GM21529 (cell line): ENCODE measurements around the gene DCDC1.

ENCODE experiments used
- ATAC-seq: cut with Tn5 transposase; IDR thresholded peaks from one replicate; pipeline ENCODE4 v1.9.1; 2021; ENCODE audit not compliant: unreplicated experiment

Gene DCDC1, protein sequence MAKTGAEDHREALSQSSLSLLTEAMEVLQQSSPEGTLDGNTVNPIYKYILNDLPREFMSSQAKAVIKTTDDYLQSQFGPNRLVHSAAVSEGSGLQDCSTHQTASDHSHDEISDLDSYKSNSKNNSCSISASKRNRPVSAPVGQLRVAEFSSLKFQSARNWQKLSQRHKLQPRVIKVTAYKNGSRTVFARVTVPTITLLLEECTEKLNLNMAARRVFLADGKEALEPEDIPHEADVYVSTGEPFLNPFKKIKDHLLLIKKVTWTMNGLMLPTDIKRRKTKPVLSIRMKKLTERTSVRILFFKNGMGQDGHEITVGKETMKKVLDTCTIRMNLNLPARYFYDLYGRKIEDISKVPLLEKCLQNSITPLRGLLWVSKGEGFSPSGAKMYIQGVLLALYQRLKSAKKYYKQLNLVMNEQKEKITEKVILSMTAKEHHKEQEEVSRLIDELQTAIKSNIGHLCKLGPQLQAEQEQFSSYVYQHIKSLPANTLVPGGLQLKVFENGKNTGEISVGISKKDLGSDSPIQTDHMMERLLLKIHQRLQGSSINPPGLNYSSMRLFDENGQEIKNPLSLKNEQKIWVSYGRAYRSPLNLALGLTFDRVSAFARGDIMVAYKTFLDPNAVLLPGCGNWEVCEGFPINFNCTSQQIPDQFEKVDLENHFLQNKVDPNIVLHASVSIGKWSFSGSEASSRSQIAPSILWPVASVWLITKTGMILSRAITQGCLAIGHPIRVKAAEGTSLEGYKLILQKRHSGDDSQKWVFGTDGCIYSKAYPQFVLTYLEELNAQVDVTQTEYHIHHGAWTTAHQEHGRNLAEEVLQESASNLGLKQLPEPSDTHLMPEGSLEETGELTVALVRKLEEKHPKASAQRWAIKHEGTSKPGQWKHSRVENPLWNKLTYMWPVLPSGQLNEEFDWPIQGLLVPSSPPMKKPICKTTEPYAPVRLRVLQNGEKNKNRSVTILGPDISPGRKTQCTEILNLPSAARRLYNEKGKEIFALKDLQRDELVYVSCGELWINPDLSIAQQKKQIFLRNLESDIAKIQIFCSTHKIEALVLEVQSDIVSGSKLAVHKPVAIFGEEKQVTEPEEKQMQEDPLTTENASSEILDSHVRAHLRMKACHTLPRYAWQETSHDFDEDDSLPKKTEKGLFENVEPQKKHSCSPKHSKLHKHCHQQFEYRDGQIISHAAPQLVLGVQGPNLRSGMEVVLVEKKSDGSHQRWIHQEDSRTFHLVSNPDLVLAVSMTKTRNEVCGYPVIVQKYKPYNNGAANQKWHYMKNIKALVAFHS (N-terminal part only)

DNA sequence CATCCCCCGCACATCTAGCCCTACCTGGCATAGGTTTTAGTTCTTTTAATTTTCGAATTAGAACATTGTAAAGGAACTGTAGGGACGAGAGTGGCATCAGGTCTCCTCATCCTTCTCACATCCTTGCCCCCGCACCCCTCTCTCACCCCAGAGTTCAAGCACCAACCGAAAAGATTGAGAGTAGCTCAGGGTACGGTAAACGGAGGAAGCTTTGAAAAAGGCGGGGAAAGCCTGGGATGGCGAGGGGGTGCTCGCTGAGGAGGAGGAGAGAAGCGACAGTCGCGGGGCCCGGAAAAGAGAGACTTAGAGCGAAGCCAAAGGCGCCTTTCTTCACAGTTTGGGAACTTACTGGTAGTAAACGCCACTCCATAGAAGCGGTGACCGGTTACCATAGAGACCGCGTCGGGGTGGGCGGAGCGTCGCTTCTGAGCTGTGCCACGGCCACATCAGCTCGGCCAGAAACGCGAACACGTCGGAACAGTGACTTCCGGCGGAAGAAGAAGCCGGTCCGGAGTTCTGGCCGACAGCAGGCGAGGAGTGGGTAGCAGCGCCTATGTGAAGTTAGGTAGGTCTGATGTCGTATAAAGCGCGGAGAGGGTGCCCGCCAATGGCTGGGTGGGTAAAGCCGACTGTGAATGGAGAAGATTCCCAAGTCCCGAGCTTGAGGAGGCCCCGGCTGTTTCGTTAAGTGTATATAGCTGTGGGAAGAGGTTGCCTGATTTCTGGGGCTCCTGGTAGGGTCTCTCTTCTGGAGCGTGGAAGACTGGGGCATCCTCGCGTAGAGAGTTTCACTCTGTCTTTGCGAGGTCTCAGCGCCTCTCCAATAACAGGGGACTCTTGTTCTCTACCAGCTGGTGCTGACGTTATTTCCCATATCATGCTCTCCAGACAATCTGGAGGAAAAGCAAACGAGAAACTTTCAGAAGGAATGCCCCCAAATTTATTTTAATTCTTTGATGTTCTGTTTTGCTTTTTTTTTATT lies at the start of gene DCDC1, which contains the start of gene DNAJC24:
Gene DCDC1 (minus strand): TSS at position 392 of the 982 bp plus-strand sequence. CDS start 41,459 bp downstream, outside the sequence.
Gene DNAJC24 (plus strand): TSS at position 513 of the 982 bp plus-strand sequence. CDS start 889 bp downstream, outside the sequence.
- ATAC-seq: peak; percentile 99

DNA sequence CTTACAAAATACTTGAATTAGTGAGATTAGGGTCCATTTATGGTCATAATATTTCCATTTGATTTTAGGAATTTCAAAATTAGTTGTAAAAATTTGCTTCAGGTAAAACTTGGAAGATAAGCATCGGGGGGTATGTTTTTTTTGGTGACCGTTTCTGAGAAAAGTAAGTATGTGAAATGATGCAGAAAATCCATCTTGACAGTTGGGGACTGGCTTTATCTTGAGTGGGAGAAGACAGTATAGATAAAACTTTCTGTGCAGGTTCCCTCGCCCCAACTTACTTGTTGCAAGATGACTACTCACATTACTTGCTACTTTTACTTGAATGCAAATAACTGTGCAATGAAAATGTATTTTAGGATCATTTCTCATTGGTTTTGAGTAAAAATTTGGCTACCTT lies 49.6 kb upstream of the DCDC1 start:
- no peak for ATAC-seq

DNA sequence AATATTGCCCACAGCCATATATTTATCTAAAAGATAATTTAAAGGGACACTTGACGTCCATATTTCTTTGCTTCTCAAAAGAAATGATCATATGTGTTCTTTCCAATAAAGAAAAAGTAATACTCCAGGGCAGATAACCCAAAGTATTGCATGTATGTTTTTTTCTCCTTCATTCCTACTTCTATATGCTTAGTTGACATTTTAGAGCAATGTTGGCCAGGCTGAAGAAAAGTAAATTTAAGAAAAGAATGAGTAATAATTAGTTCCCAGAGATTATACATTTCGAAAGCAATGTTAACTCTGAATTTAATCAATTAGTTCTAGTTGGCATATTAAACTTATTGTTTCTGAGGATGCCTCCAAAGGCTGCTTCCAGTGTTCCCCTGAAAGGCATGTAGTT lies 48.3 kb upstream of the DCDC1 start:
- no peak for ATAC-seq

DNA sequence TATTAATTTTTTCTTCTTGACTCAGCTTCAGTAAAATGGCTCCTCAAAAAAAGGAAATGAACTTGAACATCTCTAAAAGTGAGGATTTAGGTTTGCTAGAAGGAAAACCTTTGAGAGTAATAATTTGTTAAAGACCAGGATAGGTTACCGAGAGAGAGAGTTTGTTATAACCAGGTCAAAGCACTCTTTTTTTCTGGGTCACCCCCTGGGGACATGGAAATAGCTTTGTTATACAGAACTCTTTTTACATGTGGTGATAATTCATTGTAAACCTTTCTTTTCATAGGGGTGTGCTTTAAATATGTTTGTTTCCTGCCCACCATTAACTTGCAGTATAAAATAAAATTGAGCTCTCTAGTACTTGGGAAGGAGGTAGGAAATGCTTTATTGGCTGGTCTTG lies 47.8 kb upstream of the DCDC1 start:
- ATAC-seq: no peak

DNA sequence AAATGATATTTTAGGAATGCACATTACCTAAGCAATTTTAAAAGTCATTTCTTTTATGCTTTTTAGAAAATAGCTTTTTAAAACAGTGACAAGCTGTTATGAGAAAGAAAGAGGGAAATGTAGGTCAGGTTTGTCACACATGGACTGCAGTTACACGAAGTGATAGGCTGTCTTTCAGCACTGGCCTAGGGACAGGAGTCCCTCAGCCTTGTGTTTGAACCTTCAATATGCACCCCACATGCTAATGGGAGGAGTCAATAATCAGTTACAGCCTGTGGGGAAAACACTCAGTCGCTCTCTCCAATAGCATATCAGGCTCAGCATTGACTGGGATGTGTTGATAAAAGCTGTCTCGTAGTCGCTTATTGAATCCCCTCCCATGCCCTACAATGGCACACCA lies 45.9 kb upstream of the DCDC1 start:
- no peak for ATAC-seq

DNA sequence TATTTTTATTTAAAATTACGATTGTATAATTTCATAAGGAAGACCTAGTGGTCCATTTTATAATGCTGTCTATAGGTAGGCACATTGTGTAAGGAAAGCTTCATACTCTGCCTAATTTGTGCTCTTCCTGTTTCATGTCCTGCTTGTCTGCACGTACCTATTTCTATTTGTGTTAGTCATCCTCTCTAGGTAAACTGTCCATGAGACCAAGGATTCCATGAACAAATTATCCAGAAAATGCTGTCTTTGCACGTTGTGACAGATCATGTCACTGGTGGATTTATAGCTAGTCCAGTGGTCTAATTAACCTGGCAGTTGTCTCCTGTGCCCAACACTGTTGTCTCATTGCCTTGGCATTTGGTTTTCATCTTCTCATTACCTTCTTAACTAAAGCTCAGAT lies 44.8 kb upstream of the DCDC1 start:
- no peak for ATAC-seq

DNA sequence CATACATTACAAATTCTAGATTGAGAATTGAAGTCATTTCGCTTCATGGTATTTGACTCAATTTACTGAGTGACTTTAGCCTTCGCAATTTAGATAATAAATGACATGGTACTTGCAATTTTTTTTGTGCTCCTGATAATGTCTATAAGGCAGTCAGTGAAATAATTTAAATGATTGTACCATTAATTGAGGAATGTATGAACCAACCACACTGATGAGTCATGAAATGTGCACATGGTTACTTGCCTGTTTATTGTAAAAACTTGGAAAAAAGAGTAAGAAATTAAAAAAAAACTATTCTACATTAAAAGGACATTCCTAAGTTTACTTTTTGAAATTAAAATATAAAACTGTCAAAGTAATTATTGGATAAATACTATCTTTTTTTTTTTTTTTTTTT lies 43.4 kb upstream of the DCDC1 start:
- ATAC-seq: no peak

DNA sequence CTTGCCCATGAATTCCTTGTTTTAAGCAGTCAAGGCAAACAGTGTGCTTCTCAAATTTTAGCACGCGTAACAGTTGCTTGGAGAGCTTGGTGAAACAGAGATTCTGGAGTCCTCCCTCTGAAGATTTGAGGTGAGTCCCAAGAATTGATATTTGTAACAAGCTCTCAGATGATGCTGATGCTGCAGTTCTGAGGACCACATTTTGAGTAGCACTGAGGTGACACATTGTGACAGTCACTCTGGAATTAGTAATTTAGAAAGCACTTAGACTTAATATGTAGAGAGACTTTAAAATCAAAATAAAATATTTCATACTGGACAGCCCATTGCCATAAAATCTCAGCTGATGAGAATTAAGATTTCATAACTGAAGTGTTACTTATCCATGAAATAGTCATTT lies 38.7 kb upstream of the DCDC1 start:
- ATAC-seq: no peak

DNA sequence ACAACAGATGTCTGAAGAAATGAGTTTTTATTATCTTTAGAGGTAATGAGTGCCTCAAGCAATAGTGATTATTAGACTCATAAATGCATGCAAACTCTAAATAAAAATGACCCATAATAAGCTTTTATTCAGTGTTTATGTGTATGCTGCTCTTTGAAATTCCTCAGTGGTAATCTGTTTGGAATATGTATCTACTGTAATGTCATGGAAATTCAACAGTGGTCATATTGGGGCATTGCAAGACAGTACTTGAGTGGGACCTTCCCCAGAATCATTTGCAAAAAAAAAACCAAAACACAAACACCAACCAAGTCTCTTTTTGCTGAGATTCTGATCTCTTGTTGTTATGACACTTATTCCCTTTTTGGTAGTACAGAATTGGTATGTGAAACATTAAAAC lies 35.1 kb upstream of the DCDC1 start:
- no peak for ATAC-seq

DNA sequence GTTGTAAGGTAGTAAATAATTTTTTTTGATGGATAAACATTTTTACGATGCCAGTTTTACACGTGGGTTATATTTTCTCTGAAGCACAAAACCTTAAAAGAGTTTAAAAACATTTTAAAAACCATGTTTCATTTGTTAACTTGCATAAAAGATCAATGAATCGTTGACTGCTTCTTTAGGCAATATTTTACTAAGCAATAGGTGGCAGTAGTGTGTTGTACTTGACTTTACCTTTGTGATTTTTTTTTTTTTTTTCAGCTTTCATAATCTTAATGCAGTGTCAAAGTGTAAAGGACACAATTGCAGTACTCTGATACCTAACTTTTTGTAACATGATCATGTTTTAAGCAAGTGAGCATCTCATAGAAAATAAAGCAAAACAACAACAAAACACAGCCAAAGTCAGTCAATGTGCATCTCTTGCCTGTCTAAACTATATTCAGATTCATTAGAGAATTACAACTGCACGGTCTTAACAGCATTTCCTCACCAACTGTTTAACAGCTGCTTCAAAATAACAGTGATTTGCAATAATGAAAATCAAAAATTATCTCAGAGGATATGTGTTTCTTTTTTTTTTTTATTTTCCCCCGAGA lies 27.8 kb upstream of the DCDC1 start:
- ATAC-seq: no peak

DNA sequence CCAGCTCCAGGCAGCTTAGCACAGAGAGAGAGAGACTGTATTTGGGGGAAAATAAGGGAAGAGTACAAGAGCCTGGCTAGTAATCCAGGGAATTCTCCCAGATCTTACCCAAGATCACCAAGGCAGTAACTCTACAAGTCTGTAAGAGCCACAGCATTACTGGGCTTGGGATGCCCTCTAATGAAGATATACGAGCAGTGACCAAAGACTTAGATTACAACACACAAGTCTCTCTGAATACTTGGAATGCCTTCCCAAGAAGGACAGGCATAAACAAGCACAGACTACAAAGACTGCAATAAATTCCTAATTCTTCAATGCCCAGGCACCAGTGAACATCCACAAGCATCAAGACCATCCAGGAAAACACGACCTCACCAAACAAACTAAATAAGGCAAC lies 17.8 kb upstream of the DCDC1 start:
- no peak for ATAC-seq

DNA sequence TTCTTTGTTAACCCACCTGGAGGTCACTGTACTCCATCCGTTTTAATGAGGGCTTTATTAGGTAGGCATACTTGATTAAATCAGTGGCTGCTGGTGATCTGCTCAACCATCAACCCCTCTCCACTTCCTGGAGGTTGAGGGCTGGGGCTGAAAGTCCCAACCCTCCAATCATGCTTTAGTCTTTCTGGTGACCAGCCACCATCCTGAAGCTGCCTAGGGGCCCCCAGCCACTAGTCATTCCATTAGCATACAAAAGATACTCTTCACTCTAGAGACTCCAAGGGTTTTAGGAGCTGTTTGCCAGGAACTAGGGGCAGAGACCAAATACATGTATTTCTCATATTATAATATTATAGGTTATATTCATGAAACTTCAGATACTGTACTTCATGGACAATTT lies 13.6 kb upstream of the DCDC1 start:
- ATAC-seq: no peak

DNA sequence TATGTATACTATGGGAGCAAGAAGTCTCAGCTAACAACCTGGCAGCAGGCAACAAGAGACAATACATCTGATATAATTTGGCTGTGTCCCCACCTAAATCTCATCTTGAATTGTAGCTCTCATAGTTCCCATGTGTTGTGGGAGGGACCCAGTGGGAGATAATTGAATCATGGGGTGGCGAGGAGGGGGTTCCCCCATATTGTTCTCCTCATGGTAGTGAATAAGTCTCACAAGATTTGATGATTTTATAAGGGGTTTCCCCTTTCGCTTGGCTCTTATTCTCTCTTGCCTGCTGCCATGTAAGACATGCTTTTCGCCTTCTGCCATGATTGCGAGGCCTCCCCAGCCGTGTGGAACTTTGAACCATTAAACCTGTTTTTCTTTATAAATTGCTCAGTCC lies 6.3 kb upstream of the DCDC1 start:
- ATAC-seq: no peak

DNA sequence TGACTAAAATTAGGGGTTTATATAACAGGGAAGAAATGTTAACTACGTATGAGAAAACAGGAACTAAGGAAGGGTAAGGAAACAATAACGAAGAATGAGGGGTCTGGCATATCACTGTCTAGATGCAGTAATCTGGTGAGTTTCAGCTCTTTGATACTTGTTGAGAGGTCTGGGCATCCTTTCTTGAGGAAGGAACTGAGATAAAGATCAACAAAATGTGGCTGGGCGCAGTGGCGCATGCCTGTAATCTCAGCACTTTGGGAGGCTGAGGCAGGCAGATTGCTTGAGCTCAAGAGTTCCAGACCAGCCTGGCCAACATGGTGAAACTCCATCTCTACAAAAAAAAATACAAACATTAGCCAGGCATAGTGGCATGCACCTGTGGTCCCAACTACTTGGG lies 2.7 kb downstream of the DCDC1 start:
- no peak for ATAC-seq

DNA sequence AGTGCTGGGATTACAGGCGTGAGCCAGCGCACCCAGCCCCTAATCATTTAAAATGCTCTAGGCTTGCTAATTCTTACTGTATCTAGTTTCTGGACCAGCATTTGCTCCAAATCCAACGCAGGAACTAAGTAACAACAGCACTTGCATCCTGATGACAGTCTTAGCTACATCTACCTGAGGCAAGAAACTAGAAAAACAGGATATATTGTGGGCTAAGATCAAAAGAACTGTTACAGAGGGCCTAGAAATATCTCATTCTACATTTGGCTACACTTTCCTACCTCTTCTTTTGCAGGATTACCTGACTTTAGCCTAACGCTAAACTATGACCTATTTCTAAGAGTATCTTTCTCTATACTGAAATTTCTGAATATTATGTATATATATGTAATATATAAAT lies 7.8 kb downstream of the DCDC1 start:
- ATAC-seq: no peak

DNA sequence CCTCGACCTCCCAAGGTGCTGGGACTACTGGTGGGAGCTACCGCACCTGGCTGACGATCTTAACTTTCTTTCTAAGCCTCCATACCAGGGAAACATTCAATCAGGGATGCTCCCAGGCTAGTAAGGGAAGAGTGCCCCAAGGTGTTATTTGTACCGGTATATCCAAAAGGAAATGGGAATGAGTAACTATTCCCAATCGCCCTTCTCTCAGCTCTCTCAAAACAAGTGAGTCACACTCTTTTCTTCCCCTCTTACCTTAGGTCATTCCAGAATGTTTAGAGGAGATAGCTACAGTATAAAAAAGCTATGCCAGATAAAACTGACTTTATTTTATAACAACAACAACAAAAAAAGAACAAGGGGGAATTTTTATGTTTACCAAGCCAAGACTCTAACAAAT lies 13.7 kb downstream of the DCDC1 start:
- ATAC-seq: no peak

DNA sequence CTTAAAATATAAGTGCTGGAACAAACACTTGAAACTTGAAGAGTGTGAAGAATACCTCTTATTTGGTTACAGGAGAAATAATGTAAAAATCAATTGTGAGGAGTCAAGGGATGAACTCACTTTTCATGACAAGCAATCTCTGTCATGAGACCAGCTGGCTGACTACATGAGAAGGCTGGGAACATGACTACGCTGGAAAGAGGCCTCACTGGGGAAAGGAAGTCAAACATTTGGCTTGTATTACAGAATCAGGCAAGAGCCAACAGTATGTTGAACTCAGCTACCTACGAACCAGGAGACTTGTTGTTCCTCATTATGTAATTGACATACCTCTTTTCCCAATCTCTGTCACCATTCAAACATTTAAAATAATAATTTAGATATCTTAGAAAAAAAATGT lies 14.4 kb downstream of the DCDC1 start:
- no peak for ATAC-seq

DNA sequence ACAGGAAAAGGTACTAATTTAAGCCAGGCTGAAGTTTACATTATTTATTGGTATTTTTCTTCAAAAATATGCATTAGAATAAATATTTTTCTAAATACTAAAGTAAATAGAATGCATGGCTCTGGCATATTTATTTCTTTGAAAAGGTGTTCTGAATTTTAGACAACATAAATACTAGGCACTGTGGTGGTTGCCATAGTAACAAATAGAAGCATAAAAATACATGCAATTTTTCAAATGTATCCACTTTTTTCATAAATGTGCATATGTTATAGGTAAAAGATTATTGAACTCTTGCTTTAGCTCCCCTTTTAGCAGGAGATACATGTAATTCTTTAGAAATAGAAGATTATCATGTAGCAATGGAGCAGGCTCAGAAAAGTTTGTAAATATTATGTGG lies 18.4 kb downstream of the DCDC1 start:
- ATAC-seq: no peak

DNA sequence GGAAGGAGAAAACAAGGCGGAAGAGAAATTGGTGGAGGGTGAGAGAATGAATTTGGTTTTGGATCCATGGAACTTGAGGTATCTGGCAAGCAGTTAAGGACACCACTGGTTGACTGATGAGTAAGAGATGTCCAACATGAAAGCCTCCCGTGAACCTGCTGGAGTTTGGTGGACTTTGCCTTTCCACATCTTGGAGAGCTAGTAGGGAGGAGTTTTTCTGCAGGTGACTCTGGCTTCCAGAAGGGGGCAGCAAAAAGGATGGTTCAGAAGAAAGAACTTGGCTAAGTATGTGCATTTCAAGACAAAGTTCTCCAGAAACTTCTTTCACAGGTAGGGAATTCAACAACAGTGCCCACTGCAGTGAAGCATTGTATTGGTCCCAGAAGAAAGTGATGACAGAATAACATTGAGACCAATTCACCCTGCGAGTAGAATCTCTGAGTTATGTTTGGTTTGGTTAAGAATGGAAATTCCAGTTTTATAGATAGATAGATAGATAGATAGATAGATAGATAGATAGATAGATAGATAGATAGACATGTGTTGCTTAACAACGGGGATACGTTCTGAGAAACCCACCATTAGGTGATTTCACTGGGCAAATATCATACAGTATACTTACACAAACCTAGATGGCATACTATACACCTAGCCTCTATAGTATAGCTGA lies 28.5 kb downstream of the DCDC1 start:
- ATAC-seq: no peak
